ENCODE measurements around the gene PRKAB1.

DNA sequence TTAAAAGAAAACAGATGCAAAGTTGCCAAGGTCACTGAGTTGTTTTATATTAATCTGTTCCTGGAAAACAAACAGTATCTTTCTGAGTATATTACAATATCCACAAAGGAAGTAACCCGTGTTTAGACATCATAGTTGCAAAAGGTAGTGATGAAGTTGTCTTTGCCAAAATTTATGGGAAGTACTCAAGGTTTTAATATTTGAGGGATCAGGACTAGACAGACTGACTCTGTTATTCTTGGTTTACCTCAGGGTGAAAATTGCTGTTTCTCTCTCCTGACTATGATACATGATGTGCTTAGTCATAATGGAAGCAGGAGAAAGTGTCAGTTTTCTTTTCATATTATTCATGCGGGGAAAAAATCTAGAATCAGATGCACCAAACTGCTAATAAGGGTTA lies 46.1 kb upstream of the PRKAB1 start:
- no peak for TF ChIP-seq JUNB (IDR thresholded peaks at IDR 0.05)
- TF ChIP-seq SREBF2 (IDR thresholded peaks at IDR 0.05) = no peak
- no peak for TF ChIP-seq POLR2AphosphoS2 (conservative IDR thresholded peaks at IDR 0.05; ENCODE audit: low read length)
- TF ChIP-seq EHMT2 (IDR thresholded peaks at IDR 0.05; ENCODE audit: low read depth) = no peak
- TF ChIP-seq, protein P1, sequence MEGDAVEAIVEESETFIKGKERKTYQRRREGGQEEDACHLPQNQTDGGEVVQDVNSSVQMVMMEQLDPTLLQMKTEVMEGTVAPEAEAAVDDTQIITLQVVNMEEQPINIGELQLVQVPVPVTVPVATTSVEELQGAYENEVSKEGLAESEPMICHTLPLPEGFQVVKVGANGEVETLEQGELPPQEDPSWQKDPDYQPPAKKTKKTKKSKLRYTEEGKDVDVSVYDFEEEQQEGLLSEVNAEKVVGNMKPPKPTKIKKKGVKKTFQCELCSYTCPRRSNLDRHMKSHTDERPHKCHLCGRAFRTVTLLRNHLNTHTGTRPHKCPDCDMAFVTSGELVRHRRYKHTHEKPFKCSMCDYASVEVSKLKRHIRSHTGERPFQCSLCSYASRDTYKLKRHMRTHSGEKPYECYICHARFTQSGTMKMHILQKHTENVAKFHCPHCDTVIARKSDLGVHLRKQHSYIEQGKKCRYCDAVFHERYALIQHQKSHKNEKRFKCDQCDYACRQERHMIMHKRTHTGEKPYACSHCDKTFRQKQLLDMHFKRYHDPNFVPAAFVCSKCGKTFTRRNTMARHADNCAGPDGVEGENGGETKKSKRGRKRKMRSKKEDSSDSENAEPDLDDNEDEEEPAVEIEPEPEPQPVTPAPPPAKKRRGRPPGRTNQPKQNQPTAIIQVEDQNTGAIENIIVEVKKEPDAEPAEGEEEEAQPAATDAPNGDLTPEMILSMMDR (IDR thresholded peaks at IDR 0.05) = no peak
- no peak for TF ChIP-seq CEBPB (IDR thresholded peaks at IDR 0.05)
- TF ChIP-seq KDM5A (IDR thresholded peaks at IDR 0.05) = no peak
- no peak for TF ChIP-seq ESRRA (IDR thresholded peaks at IDR 0.05; ENCODE audit: borderline replicate concordance, low read length)

Measured in A549 (cell line).